Mononuclear cell (primary cell): ENCODE results near the gene DDX43. TPM values are rescaled to one million over a fixed set of nuclear protein-coding genes. Genes with fewer than 3 reads are reported as not detected.

Source experiments
- H3K27me3 ChIP-seq: 2 replicates; pipeline ENCODE4 v1.6.0; 2011; ENCODE audit warnings: low read length, control low read depth; ENCODE audit not compliant: insufficient read depth
- H3K4me1 ChIP-seq: 2 replicates; pipeline ENCODE4 v1.5.1; 2011; ENCODE audit warnings: mild to moderate bottlenecking, low read length, control low read depth; ENCODE audit not compliant: insufficient read depth
- H3K4me3 ChIP-seq: 2 replicates; pipeline ENCODE4 v1.5.1; 2011; ENCODE audit warnings: mild to moderate bottlenecking, low read length, moderate library complexity
- H3K9me3 ChIP-seq: 2 replicates; pipeline ENCODE4 v1.5.1; 2011; ENCODE audit warnings: low read depth, mild to moderate bottlenecking, control low read depth, low read length
- total RNA-seq: library from RNA; depleted of rRNA; stranded (reverse); fragments of >200 nt; gene quantifications from one replicate; pipeline ENCODE4 v1.2.3, GENCODE V29; 2012

The DDX43 gene
- total RNA-seq: 1.6 TPM

DNA sequence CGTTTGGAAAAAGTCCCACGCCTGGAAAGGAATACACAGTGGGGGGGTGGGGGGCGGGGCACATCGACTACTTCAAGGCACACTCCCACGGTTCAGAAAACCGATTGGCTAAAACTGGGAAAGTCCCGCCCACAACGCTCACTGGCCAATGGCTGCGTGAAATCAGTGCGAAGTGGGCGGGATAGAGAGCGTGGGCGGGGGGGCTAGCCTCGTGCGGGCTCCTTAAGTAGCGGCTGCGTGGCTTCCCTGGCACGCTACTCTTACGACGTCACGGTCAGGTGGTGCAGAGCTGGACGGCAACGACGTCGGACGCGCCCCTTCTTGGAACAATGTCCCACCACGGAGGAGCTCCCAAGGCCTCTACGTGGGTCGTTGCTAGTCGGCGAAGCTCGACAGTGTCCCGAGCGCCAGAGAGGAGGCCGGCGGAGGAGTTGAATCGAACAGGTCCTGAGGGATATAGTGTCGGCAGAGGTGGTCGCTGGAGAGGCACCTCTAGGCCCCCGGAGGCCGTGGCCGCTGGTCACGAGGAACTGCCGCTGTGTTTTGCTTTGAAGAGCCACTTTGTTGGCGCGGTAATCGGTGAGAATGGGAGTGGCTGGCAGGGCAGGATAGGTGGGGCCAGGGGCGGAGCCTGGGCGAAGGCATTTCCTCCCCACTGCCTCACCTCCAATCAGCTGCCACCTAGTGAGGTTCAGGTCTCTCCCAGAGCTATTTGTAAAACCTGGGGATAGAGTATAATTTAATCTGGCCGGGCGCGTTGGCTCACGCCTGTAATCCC is at the start of gene DDX43:
TSS of gene DDX43 (plus strand) at position 252 of the 778 bp plus-strand sequence. CDS start at position 330, 78 bp downstream.
- Histone ChIP-seq H3K4me3 (peak within 1 kb of the TSS; percentile 7), H3K27me3 (no peaks in the 10 kb centered on the region), H3K9me3 (no peaks in the 10 kb centered on the region), H3K4me1 (no peaks in the 10 kb centered on the region)

DNA sequence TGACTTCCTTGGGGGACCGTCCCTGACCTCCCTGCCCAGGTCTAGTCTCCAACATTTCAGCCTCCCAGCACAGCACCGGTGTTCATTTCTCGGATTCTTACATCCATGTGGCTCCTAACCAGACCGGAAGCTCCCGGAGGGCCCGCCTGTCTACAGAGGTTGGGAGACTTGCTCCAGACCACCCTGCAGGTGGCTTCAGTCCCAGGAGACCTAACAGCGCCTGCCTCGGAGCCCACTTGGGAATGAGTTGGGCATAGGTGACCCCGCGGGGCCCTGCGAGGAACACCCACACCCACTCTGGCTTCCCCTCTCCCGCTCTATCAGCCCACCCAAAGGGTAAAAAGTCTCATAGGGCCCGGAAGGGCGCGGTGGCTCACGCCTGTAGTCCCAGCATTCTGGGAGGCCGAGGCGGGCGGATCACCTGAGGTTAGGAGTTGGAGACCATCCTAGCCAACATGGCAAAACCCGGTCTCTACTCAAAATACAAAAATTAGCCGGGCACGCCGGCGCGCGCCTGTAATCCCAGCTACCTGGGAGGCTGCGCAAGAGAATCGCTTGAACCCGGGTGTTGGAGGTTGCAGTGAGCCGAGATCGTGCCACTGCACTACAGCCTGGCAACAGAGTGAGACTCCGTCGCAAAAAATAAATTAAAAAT is 46.0 kb upstream of the DDX43 start:
- Histone ChIP-seq H3K4me1 (no peaks in the 10 kb centered on the region), H3K27me3 (peaks cover 30% of the 10 kb centered on the region), H3K9me3 (no peaks in the 10 kb centered on the region), H3K4me3 (no peak overlapping the region)

DNA sequence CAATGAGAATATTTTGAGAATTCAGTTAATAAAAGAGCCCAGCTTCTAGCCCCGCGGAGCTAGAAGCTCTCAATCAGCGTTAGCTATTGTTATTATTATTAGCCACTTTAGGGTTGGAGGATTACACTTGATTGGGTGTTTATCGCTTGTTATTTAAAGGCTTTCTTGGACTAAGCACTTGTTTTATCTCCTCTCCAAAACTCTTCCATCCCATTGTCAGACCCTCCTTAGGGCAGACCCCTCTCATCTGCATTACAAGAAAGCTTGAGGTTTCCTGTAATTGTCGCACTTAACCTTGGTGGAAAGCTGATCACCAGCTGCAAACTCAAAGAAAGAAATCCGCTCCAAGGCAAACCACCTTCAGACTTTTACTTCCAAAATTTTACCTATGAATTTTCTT is 45.3 kb upstream of the DDX43 start:
- Histone ChIP-seq H3K9me3 (no peaks in the 10 kb centered on the region), H3K27me3 (peaks cover 30% of the 10 kb centered on the region), H3K4me3 (no peak overlapping the region)

DNA sequence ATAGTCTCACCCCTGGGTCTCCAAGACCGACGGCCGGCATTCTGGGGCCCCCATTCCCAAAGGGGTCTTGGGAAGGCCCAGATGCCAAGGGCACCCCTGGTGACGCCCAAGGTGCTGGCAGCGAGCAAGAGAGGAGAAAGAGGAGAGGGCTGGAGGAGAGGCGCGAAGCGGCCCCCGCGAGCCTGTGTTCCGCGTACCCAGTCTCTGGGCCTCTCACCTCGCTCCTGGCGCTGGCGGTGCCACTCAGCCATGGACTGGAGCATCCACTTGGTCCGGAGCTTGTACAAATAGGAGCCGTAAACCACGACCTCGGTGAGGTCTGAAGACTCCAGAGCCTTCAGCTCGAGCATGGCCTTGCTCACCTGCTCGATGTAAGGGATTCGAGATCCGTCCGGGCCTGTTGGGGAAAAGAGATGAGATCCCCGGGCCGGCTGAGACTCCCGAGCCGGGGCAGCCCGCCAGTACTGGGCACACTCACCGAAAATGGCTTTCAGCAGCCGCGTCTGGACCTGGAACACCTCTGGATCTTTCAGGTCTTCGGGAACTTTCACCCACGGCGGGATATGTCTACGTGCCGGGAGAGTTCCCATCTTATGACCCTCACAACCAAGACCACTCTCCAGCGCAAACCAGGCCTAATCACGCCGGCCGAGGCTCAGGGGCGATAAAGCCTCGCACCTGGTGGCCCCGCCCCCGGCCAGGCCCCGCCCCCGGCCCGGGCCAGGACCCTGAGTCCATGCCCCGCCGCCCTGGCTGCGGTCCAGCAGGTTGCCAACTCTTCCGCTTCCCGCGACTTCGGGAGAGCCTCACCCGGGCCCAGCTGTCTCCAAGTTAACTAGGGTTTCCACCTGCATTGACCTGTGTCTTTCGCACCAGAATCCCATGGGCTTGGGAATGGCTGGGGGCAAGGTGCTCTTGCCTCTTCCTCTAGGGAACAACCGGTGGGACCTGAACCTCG is 40.7 kb upstream of the DDX43 start, which contains the start of gene DPPA5:
TSS of gene DPPA5 (minus strand) at position 641 of the 958 bp plus-strand sequence. CDS start at position 590, 51 bp downstream.
- no peaks in the 10 kb centered on the region for H3K9me3 ChIP-seq
- no peak within 1 kb of the TSS for H3K4me3 ChIP-seq
- no peaks in the 10 kb centered on the region for H3K4me1 ChIP-seq
- H3K27me3 ChIP-seq: peaks cover 20% of the 10 kb centered on the region

More for the DNA sequence above, 45.3 kb upstream of the DDX43 start:
- no peaks in the 10 kb centered on the region for H3K4me1 ChIP-seq

DNA sequence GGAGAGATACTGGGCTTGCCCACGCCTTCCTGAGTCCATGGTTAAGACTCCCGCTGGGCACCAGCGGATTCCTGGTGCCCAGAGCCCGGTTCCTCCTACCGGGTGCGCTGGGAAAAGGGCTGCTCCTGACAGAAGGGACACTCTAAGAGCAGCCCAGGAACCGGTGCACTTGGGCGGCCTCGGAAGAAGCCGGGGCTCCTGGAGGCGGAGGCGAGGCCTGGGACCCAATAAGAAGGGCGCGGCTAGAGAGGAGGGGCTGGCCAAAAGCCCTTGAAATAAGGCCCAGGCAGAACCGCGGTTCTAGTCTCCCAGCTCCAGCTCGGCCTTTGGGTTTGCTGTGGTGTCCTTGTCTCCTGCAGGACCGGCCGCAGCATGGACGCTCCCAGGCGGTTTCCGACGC is 32.3 kb upstream of the DDX43 start, which contains the start of gene KHDC3L:
TSS of gene KHDC3L (plus strand) at position 301 of the 400 bp plus-strand sequence. CDS start at position 373, 72 bp downstream.
- H3K4me3 ChIP-seq: no peak within 1 kb of the TSS

DNA sequence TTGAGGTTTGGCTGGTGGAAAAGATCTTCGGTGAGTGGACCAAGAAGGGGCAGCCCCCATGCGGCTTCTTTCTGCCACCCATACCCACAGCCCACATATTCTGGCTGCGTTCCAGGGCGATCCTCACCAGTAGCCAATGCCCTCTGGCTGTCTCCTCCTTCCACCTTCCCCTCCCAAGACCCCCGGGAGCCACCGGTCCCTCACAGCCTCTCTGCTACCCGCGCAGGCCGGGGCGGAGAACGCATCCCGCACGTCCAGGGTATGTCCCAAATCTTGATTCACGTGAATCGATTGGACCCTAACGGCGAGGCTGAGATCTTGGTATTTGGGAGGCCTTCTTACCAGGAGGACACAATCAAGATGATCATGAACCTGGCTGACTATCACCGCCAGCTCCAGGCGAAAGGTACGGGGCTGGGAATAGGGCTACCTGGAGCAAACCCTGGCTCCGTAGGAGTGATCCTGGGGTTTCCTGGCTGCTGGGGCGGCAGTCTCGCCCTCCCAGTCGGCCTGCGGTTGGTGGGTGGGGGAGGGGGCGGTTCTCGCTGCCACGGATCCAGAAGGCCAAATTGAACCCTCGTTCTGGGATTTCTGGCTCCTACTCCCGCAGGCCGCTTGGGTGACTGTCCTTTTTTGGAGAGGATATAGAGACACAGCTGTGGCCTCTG is 31.6 kb upstream of the DDX43 start:
- H3K4me3 ChIP-seq: no peak overlapping the region
- no peaks in the 10 kb centered on the region for H3K9me3 ChIP-seq
- no peaks in the 10 kb centered on the region for H3K4me1 ChIP-seq
- H3K27me3 ChIP-seq: no peaks in the 10 kb centered on the region

More for the DNA sequence above, 32.3 kb upstream of the DDX43 start, which contains the start of gene KHDC3L:
- no peaks in the 10 kb centered on the region for H3K27me3 ChIP-seq
- H3K9me3 ChIP-seq: no peaks in the 10 kb centered on the region
- H3K4me1 ChIP-seq: no peaks in the 10 kb centered on the region

DNA sequence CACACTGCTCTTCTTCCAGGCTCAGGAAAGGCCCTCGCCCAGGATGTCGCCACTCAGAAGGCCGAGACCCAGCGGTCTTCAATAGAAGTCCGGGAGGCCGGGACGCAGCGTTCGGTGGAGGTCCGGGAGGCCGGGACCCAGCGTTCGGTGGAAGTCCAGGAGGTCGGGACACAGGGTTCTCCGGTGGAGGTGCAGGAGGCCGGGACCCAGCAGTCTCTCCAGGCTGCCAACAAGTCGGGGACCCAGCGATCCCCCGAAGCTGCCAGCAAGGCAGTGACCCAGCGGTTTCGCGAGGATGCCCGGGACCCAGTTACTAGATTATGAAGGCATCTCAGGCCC is 31.1 kb upstream of the DDX43 start:
- no peaks in the 10 kb centered on the region for H3K27me3 ChIP-seq
- no peaks in the 10 kb centered on the region for H3K9me3 ChIP-seq
- H3K4me1 ChIP-seq: no peaks in the 10 kb centered on the region
- no peak overlapping the region for H3K4me3 ChIP-seq

DNA sequence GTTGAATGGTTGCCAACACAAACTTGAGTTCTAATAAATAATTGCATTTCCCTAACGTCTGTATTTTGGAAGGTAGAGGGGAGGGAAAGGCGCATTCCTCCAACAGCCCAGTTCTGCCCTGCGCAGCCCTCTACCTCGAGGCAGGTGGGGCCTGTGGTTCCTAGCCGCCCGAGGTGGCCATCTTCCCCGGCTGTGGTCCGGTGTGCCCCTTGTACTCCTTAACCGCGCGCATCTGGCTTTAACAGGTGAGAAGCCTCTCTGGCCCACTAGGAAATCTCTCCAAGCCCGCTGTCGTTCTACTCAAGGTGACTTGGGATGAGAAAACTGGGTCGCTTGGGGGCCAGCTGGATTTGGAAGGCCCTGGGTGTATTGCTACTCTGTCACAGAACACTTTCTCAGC is 30.5 kb upstream of the DDX43 start:
- H3K9me3 ChIP-seq: no peaks in the 10 kb centered on the region
- no peaks in the 10 kb centered on the region for H3K27me3 ChIP-seq
- H3K4me3 ChIP-seq: no peak overlapping the region
- no peaks in the 10 kb centered on the region for H3K4me1 ChIP-seq

DNA sequence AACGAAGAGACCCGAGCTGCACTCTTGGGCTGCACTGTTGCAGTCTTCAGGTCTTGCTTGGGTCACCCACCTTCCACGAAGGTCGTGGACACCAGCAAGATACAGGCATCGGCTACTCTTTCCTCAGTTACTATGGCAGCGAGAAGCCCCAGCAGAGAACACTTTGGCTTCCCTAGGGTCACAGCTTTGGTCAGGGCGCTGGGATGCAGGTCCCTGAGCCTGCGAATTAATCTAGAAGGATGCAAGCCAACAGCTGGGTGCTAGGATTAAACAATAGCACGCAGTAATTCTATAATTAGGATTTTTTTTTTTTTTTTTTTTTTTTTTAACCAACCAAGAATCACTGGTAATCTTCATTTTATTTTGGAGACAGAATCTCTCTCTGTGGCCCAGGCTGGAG is 30.1 kb upstream of the DDX43 start:
- H3K4me1 ChIP-seq: no peaks in the 10 kb centered on the region

DNA sequence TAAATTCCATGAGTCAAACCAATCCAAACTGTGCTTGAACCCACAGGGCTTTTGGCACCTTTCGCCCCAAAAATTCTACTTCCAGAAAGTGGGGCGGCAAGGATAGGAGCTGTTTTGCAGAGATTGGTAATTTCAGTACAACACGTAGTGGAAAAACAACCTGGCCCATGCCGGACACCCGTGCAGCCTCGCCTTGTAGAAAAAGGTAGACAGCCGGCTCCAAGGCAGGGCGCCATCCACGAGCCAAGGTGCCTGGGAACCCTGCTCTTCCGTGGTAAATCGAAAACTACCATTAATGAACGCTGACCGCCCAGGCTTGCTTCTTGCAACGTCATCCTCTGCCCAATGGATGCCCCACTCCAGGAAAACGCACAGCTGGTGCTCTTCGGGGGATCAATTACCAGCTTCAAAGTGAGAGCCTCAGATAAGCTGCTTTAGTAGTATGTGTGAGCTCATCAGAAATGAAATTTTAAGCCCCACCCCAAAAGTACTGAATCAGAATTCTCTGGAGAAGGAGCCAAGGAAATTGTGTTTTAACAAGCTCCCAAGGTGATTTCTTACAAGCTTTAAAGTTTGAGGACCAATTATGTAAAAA is 26.8 kb upstream of the DDX43 start:
- Histone ChIP-seq H3K9me3 (no peaks in the 10 kb centered on the region), H3K4me3 (no peak overlapping the region), H3K4me1 (no peaks in the 10 kb centered on the region), H3K27me3 (no peaks in the 10 kb centered on the region)

More for the DNA sequence above, 30.1 kb upstream of the DDX43 start:
- no peak overlapping the region for H3K4me3 ChIP-seq
- H3K27me3 ChIP-seq: no peaks in the 10 kb centered on the region
- no peaks in the 10 kb centered on the region for H3K9me3 ChIP-seq

DNA sequence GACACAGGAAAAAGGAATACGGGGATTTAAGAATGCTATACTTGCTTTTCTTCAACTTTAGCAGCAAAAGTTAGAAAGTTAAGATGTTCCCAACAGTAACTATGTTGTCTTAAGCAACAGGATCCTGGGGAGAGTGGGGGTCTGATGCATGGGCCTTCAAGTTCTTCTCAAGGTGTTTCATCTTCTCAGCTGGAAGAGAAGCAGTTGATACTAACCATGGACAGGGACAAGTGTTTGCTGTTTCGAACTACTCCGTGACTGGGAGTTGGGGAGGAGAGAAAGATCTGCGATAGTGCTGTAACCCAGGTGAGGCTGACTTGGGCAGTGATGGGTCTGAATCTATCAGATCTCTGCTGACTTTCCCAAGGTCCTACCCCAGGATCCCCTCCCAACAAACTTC is 26.0 kb upstream of the DDX43 start:
- no peak overlapping the region for H3K4me3 ChIP-seq
- no peaks in the 10 kb centered on the region for H3K27me3 ChIP-seq
- H3K4me1 ChIP-seq: no peaks in the 10 kb centered on the region
- no peaks in the 10 kb centered on the region for H3K9me3 ChIP-seq

DNA sequence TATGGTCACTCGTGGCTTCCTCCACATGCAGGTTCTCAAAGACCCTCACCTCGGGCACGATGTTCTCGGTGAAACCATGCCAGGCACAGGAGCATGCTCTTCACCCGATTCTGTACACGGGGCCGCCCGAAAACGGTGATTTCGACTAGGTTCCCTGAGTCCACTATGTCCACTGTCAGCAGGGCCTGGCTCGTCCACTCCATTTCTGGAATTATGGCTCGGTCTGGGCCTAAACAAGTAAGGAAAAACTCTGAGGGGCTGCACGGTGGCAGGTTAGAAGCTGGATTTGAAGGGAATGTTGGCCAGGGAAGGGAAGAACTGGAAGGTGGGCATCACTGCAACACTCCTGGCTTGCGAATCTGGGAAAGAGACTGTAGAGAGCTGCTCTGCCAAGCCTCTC is 25.5 kb upstream of the DDX43 start:
- Histone ChIP-seq H3K9me3 (no peaks in the 10 kb centered on the region), H3K27me3 (no peaks in the 10 kb centered on the region), H3K4me3 (no peak overlapping the region), H3K4me1 (no peaks in the 10 kb centered on the region)

DNA sequence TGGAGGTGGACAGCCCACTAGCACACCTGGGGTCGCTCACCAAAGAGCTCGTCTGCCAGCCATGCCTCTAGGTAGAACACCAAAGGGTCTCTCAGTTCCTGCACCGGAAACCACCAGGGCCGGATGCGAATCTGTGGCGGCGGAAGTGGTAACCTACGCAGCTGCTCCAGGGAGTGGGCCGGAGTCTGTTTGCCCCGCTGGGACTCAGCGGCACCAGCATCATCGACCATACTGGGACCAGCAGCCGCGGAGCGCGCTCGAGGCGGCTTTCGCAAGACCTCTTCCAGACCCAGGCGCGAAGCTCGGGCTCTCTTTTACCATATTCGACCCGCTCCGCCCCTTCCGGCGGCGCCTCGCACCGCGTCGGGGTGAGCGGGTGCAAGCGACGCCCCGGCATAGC is 25.1 kb upstream of the DDX43 start, which contains the start of gene OOEP:
TSS of gene OOEP (minus strand) at position 335 of the 400 bp plus-strand sequence. CDS start at position 230, 105 bp downstream.
- no peaks in the 10 kb centered on the region for H3K27me3 ChIP-seq
- no peak within 1 kb of the TSS for H3K4me3 ChIP-seq
- no peaks in the 10 kb centered on the region for H3K4me1 ChIP-seq
- no peaks in the 10 kb centered on the region for H3K9me3 ChIP-seq

DNA sequence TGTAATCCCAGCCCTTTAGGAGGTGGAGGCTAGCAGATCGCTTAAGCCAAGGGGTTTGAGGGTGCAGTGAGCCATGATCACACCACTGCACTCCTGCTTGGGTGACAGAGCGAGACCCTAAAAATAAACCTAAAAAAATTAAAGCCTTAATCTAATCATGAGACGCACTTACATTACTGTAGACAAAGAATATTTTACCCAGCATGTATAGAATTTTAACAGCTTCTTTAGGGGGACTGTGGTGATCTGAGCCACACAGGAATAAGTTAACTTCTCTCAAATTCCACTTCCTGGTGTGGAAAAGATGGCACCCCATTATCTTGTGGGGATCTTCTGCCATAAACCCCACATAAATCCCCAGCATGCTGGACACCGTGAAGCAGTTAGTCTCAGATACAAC is 22.6 kb upstream of the DDX43 start:
- Histone ChIP-seq H3K27me3 (no peaks in the 10 kb centered on the region), H3K4me1 (no peaks in the 10 kb centered on the region), H3K9me3 (no peaks in the 10 kb centered on the region), H3K4me3 (no peak overlapping the region)
